ENCODE results near the gene ZBP1.

GRCh38 chr20:57573242-57573641 lies 47.0 kb downstream of the ZBP1 start:
- TF ChIP-seq POLR2A (IDR thresholded peaks at IDR 0.05): no peak
- no peak for TF ChIP-seq CTCF (IDR thresholded peaks at IDR 0.05)

Data from right lobe of liver (tissue), 4 donors.